Activated naive CD8-positive, alpha-beta T cell treated with anti-CD3 and anti-CD28 coated beads for 36 hours (primary cell): ENCODE measurements around the gene CSRP1. TPM values are rescaled to one million over a fixed set of nuclear protein-coding genes. Genes with fewer than 3 reads are reported as not detected.
A peak's percentile ranks its signal among the peaks of the same experiment; 100 is the strongest.

Experiments used
- DNase-seq: peaks from one replicate; pipeline ENCODE4 v3.0.0; 2021
- H3K27ac Mint-ChIP-seq: one replicate; pipeline ENCODE4 v1.8.0; 2022; ENCODE audit warnings: mild to moderate bottlenecking, moderate library complexity, mixed read lengths
- H3K27me3 Mint-ChIP-seq: one replicate; pipeline ENCODE4 v1.8.0; 2022; ENCODE audit warnings: mild to moderate bottlenecking, mixed read lengths
- H3K36me3 Mint-ChIP-seq: one replicate; pipeline ENCODE4 v1.8.0; 2021; ENCODE audit warnings: mild to moderate bottlenecking, mixed read lengths
- H3K4me1 Mint-ChIP-seq: one replicate; pipeline ENCODE4 v1.8.0; 2021; ENCODE audit warnings: mixed read lengths
- H3K4me3 Mint-ChIP-seq: one replicate; pipeline ENCODE4 v1.8.0; 2022; ENCODE audit warnings: mild to moderate bottlenecking, moderate library complexity, mixed read lengths
- H3K9me3 Mint-ChIP-seq: one replicate; pipeline ENCODE4 v1.8.0; 2022; ENCODE audit warnings: mixed read lengths
- total RNA-seq, 2 experiments: library from RNA; stranded (reverse); gene quantifications; one replicate each; pipeline ENCODE4 v1.2.3, GENCODE V29; 2021

The CSRP1 gene
- total RNA-seq, 2 experiments from 2014 or later = 57.0 to 59.1 TPM

DNA sequence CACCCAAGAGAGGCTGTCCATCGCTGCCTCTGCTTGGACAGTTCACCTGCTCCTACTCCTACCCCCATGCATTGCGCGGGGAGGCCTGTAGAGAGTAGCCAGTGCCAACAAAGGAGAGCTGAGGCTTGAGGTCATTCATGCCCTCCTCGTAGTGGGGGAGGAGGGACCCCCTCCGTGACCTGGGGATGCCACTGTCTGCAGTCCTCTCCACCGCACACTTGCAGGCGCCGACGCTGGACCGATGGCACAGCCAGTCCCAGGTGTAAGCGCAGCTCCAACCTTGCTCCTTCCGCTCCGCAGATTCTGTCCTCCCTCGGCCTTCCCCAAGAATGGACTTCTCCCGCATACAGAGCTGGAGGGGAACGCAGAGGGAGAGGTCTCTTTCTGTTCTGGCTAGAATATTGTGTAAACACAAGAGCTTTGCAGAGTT lies 37.3 kb downstream of the CSRP1 start:
- Mint-ChIP-seq H3K9me3 (no peaks in the 10 kb centered on the region), H3K27ac (no peak overlapping the region), H3K27me3 (peaks cover 65% of the 10 kb centered on the region)

DNA sequence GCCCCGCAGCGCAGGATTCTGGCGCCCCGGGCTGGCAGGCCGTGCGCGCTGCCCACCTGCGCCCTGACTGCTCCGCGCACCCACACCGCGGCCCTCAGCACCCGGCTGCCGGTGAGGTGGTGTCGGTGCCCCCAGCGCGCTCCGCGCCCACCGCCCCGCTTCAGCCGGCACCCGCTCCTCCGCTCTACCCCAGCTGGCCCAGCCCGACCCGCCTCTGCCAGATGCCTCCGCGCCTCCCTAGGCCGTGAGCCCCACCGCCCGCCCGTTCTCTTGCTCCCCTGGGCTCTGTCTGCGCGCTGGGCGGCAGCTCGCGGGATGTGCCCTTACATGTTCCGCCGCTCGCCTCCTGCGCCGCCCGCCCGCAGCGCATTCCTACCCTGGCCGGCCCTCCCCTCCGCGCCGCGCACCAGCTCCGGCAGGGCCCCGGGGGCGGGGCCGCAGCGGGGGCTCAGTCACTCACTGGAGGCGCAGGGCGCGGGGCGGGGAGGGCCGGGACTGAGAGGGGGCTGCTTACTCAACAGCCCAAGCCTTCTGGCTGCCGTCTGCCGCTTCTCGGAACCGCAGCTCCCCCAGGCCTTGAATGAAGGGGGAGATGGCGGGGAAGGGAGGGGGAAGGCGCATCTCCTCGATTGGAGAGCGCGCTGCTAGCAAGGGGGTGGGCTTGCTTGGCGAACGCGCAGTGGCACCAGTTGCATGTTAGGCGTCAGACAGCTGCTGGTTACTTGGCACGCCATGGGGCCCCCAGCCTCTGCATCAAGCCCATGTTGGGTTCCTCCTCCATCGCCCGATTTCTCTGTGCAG lies 37.9 kb downstream of the CSRP1 start, which contains the start of gene PHLDA3:
PHLDA3 (minus strand) TSS at position 345 of the 801 bp plus-strand sequence. CDS start 402 bp downstream, outside the sequence.
- peak within 1 kb of the TSS; percentile 71 for H3K4me3 Mint-ChIP-seq
- no peaks in the 10 kb centered on the region for H3K9me3 Mint-ChIP-seq
- peak; percentile 62 for DNase-seq
- peaks cover 4% of the 10 kb centered on the region for H3K4me1 Mint-ChIP-seq
- peaks cover 62% of the 10 kb centered on the region for H3K27me3 Mint-ChIP-seq
- no peaks in the 10 kb centered on the region for H3K36me3 Mint-ChIP-seq
- no peak within 1 kb of the TSS for H3K27ac Mint-ChIP-seq

More for the DNA sequence above, 37.3 kb downstream of the CSRP1 start:
- Mint-ChIP-seq H3K36me3 (no peaks in the 10 kb centered on the region), H3K4me1 (peaks cover 4% of the 10 kb centered on the region), H3K4me3 (peak overlapping the region; percentile 51)
- no peak for DNase-seq

DNA sequence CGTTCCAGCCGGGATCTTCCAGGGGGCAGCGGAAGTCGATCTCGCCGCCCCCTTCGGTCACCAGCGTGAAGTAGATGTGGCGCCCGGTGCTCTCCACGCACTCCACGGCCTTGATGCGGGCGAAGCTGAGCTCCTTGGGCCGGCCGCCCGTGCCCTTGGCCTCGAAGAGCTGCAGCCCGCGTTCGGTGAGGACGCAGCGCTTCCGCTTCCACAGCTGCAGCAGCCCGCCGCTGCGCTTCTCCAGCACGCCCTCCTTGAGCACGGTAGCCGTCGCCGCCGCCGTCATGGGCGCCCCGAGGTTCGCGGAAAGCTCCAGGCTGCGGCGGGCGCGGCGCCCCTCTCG lies 38.5 kb downstream of the CSRP1 start:
- no peaks in the 10 kb centered on the region for H3K36me3 Mint-ChIP-seq
- no peak for DNase-seq
- peaks cover 4% of the 10 kb centered on the region for H3K4me1 Mint-ChIP-seq
- H3K9me3 Mint-ChIP-seq = no peaks in the 10 kb centered on the region
- H3K4me3 Mint-ChIP-seq = peak overlapping the region; percentile 71
- peaks cover 58% of the 10 kb centered on the region for H3K27me3 Mint-ChIP-seq
- H3K27ac Mint-ChIP-seq = no peak overlapping the region

DNA sequence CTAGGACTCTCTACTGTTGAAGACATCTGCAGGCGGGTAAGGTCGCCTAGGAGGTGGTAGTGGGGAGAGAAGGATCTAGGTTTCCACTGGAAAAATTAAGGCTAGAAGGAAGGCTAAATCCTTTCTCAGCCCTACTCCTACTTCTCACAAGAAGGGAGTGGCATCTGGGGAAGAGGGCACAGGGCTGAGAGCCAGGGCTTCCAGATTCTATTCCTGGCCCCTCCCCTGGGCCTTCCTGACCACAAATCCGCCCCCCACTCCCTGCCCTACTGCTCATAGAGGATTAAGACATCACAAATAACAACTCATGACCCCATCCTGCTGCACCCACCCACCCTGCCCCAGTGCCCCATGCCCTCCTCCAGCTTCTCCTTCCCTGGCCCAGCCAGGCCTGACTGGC lies 40.4 kb downstream of the CSRP1 start:
- peaks cover 44% of the 10 kb centered on the region for H3K27me3 Mint-ChIP-seq
- H3K27ac Mint-ChIP-seq = no peak overlapping the region
- H3K4me3 Mint-ChIP-seq = no peak overlapping the region
- no peak for DNase-seq
- no peaks in the 10 kb centered on the region for H3K36me3 Mint-ChIP-seq
- H3K4me1 Mint-ChIP-seq = peaks cover 4% of the 10 kb centered on the region
- H3K9me3 Mint-ChIP-seq = no peaks in the 10 kb centered on the region

DNA sequence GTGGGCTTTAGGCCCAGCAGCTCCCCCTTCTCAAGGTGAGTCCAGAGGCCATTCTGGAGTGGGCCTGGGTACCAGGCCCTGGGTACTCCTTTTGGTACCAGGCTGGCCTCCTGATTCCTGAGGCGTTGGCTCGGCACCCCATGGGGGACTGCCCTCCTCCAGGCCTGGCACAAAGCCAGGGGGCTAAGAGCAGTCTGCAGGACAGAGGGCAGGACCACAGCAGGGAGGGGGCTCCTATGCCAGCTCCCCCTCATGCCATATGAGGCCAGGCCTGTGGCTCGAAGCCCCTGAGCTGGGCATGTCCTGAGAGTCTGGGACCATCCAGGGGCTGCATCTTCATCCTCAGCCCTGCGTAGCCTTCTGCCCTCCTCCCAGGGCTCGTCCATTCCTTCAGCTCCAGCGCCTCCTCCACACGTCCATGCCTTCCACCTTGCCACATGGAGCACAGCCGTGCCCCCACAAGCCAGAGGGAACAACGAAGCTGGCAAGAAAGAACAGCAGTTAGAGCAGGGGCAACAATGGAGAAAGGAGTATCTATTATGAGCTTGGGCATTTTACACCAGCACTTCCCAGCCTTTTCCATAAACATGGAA lies 41.1 kb downstream of the CSRP1 start:
- peaks cover 37% of the 10 kb centered on the region for H3K27me3 Mint-ChIP-seq
- no peak overlapping the region for H3K4me3 Mint-ChIP-seq
- no peak overlapping the region for H3K27ac Mint-ChIP-seq

DNA sequence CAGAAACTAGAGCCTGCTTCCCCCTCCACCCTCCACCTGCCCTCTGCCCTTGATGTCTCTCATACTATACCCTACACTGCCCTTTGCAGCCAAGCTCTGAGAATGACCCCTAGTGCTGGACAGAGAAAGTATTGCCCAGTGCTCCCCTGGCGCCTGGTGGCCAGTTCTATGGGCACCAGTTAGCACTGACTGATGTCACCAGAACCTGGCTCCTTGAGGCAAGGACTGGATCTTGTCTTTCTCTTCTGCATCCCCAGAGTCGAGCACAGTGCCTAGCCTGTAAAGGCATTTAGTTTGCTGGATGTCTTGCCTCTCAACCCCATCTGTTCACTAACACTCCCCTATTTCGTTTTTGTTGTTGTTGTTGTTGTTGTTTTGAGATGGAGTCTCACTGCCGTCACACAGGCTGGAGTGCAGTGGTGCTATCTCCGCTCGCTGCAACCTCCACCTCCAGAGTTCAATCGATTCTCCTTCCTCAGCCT lies 43.8 kb downstream of the CSRP1 start:
- Mint-ChIP-seq H3K9me3 (no peaks in the 10 kb centered on the region), H3K4me3 (no peak overlapping the region), H3K27ac (no peak overlapping the region), H3K27me3 (peaks cover 15% of the 10 kb centered on the region), H3K36me3 (no peaks in the 10 kb centered on the region), H3K4me1 (no peaks in the 10 kb centered on the region)
- no peak for DNase-seq

More for the DNA sequence above, 41.1 kb downstream of the CSRP1 start:
- Mint-ChIP-seq H3K36me3 (no peaks in the 10 kb centered on the region), H3K4me1 (peaks cover 4% of the 10 kb centered on the region), H3K9me3 (no peaks in the 10 kb centered on the region)
- DNase-seq = no peak

DNA sequence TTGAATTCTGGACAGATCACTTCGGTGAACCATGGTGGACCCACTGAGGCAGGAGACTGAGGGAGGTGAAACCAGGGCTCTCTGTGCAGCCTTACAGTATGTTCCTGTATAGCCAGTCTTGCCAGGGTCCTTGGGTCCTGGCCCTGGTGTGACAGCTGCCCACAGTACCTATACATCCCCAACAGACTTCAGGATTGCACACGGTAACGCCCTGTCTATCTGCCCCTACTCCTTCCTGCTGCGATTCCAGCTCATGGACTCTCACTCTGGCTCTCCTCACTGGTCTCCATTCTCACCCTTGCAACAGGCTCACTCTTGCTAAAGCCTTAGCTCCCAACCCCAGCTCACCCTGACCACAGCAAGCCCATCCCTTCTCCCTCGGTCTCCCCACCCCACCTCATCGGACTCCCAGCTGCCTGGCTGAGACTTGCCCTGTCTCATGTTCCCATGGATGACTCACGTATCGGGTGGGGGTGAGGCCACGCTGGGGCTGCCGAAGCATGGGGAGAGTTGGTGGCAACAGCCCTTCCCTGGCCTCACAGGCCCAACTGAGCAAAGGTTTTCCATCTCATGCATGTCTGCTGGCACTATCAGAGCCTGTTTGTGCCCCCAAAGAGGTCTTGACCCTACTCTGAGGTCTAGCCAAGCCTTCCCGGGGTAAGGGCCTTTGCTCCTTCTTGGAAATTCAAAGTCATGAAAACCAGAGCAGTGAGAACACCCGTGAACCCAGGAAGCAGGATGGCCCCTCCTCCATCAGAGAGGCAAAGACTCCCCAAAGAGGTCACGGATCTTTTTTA lies 45.1 kb downstream of the CSRP1 start:
- Mint-ChIP-seq H3K4me1 (peaks cover 2% of the 10 kb centered on the region), H3K36me3 (no peaks in the 10 kb centered on the region), H3K4me3 (no peak overlapping the region), H3K9me3 (no peaks in the 10 kb centered on the region), H3K27ac (no peak overlapping the region), H3K27me3 (peaks cover 7% of the 10 kb centered on the region)
- DNase-seq = no peak

DNA sequence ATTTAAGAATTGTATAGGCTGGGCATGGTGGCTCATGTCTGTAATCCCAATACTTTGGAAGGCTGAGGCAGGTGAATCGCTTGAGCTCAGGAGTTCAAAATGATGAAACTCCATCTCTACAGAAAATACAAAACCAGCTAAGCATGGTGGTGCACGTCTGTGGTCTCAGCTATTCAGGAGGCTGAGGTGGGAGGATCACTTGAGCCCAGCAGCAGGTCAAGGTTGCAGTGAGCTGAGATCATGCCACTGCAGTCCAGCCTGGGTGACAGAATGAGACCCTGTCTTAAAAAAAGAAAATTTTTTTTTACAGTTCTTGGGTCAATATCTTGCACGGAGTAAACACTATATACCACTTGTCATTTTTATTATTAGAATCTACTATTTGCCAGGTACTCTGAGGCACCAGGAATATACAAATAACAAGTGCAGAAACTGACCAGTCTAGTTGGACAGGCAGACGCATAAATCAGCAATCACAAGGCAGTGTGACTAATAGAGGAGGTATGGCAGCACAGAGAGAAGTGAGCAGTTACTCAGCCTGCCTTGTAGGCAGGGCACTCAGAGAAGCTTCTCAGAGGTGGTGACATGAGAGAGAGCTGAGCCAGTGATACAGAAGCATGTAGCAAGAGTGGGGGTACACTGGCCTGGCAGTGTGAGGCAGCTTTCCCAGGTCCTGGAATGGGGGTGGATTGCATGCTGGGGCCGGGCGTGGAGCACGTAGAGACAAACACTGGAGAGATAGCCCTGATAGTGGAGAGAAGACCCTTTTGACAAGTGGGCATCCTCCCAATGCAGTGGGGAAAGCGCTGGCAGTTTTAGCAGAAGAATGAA lies 45.9 kb downstream of the CSRP1 start:
- Mint-ChIP-seq H3K27ac (peak overlapping the region; percentile 1), H3K9me3 (no peaks in the 10 kb centered on the region), H3K4me3 (no peak overlapping the region), H3K4me1 (peaks cover 2% of the 10 kb centered on the region), H3K36me3 (no peaks in the 10 kb centered on the region), H3K27me3 (peaks cover 6% of the 10 kb centered on the region)
- no peak for DNase-seq

DNA sequence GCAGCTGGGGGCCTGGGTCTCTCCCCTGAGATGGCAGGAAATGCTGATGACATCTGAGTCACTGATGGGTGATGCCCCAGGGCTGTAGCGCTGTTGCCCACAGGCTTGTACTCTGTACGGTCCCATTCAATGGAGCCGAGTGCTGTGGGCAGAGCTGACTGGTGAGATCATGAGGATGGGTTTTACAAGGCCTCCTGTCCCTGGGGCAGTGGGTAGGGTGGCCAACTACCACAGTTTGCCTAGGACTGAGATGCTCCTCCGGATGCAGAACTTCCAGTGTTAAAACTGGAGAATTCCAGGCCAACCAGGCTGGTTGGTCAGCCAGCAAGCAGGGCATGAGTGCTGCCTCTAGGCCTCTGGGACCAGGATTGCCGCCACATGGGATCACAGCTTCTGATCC lies 47.1 kb downstream of the CSRP1 start:
- DNase-seq = no peak
- Mint-ChIP-seq H3K4me3 (no peak overlapping the region), H3K27me3 (peaks cover 3% of the 10 kb centered on the region), H3K4me1 (peaks cover 2% of the 10 kb centered on the region), H3K9me3 (no peaks in the 10 kb centered on the region), H3K27ac (no peak overlapping the region), H3K36me3 (no peaks in the 10 kb centered on the region)

DNA sequence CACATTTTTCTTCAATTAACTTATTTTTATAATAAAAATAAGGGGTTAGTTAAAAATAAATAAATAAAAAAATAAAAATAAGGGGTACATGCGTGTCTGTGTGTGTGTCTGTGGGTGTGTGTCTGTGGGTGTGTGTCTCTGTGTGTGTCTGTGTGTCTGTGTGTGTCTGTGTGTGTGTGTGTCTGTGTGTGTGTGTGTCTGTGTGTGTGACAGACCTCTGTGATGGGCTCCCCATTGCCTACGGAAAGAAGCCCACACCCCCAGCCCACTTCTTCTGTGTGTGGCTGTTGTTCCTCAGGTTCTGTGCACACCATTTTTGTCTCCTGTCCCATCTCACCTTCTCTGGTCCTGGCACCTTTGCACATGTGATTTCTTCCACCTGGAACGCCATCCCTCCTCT lies 47.9 kb downstream of the CSRP1 start:
- Mint-ChIP-seq H3K27me3 (peaks cover 9% of the 10 kb centered on the region), H3K4me1 (peaks cover 8% of the 10 kb centered on the region), H3K27ac (no peak overlapping the region), H3K4me3 (no peak overlapping the region), H3K9me3 (no peaks in the 10 kb centered on the region), H3K36me3 (no peaks in the 10 kb centered on the region)
- DNase-seq = no peak

DNA sequence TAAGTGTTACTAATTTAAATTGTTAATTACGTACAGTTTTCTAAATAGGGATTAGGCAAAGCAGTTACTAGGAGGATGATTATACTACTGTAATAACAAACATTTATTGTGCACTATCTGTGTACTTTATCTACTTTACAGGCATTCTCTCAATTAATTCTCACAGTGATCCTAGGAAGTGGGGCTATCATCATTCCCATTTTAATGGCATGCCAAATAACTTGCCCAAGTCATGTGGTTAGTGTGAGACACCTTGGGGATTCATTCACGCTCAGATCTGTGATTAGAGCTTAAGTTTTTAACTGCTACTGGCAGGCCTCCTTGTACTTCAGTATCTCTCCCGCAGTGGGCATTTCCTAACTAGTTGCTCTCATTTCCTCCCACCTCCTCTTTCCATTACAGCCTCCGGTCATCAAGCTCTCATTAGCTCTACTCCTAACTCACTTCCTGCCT lies 49.4 kb downstream of the CSRP1 start:
- DNase-seq = no peak
- H3K4me3 Mint-ChIP-seq = no peak overlapping the region
- no peak overlapping the region for H3K27ac Mint-ChIP-seq
- peaks cover 11% of the 10 kb centered on the region for H3K4me1 Mint-ChIP-seq
- H3K9me3 Mint-ChIP-seq = peaks cover 1% of the 10 kb centered on the region
- H3K27me3 Mint-ChIP-seq = peaks cover 12% of the 10 kb centered on the region
- H3K36me3 Mint-ChIP-seq = no peaks in the 10 kb centered on the region

DNA sequence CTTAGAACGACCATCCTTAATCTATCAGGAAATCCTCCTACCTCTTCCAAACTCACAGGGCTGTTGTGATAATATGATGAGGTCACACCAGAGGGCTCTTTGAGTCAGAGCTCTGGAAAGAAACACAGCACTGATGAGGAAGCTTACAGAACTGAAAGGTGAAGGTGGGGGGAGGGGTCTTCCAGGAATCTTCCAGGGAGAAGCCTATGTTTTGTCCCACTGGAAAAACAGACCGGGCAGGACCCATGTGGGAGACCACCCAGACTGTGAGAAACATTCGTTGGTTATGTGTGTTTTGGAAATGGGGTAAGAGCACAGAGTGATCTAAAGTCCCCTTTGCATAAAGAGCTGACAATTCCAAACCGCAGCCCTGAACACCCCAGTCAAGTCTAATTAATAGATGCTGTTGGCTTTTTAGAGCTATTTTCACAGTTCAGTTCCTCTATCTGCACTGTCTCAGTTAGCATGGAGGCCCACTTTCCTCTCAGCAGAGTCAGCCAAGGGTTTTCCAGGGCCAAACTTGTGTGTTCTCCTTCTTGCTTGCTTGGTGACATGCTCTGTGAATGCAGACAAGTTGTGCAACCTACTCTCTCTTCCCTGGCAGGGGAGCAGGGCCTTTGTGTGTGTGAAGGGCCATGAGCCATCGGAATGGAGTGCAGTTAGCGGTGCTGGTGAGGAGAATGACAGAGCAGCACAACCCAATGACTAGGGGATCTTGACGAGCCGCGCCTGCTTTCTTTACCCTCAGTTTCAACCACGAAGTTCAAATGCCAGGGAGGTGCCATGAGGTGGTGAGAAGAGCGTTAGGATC lies 50.2 kb downstream of the CSRP1 start:
- no peak for DNase-seq
- Mint-ChIP-seq H3K27me3 (peaks cover 15% of the 10 kb centered on the region), H3K4me1 (peaks cover 11% of the 10 kb centered on the region), H3K4me3 (no peak overlapping the region), H3K9me3 (peaks cover 1% of the 10 kb centered on the region), H3K36me3 (no peaks in the 10 kb centered on the region), H3K27ac (no peak overlapping the region)

DNA sequence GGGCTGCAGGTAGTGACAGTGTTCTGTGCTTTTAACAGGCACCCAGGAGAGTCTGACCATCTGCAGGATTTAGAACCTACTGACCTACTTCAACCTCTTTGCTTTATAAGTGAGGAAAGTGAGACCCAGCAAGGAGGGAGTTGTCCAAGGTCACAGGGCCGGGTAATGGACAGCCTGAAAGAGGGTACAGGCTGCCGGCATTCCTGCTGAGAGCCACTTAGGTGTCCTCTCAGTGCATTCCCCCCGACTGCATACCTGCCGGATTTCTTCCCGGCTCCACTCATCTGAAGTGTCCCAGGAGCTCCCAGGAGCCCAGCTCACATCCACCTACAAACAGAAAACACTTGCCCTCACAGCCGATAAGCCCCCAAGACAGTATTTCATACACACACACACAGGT lies 51.8 kb downstream of the CSRP1 start:
- Mint-ChIP-seq H3K4me1 (peaks cover 11% of the 10 kb centered on the region), H3K27me3 (peaks cover 18% of the 10 kb centered on the region), H3K36me3 (no peaks in the 10 kb centered on the region)

DNA sequence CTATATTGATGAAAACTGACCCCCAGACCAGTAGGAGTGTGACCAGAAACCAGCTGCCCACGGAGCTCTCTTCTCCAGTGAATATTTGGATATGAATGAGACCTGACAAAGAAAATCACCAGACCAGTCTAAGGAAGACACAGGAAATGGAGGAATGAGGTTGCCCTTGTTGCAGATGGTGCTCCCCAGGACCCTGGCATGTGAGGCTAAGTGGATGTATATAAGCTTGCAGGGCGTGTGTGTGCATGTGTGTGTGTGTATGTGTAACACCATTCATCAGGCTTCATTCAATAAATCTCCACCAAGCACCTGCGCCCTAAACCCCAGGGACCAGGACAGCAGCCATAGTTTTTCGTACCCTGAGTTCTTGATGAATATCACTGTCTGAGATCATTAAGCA lies 52.3 kb downstream of the CSRP1 start:
- DNase-seq = no peak
- H3K4me1 Mint-ChIP-seq = peaks cover 11% of the 10 kb centered on the region
- no peak overlapping the region for H3K27ac Mint-ChIP-seq
- H3K4me3 Mint-ChIP-seq = no peak overlapping the region
- H3K9me3 Mint-ChIP-seq = peaks cover 1% of the 10 kb centered on the region
- no peaks in the 10 kb centered on the region for H3K36me3 Mint-ChIP-seq
- H3K27me3 Mint-ChIP-seq = peaks cover 22% of the 10 kb centered on the region

More for the DNA sequence above, 51.8 kb downstream of the CSRP1 start:
- no peak overlapping the region for H3K4me3 Mint-ChIP-seq
- no peak overlapping the region for H3K27ac Mint-ChIP-seq
- no peak for DNase-seq
- peaks cover 1% of the 10 kb centered on the region for H3K9me3 Mint-ChIP-seq
